Epithelial cell of proximal tubule (primary cell): ENCODE measurements around the gene HOXC9. TPM values are rescaled to one million over a fixed set of nuclear protein-coding genes. Genes with fewer than 3 reads are reported as not detected.

Source experiments
- DNase-seq: peaks from one replicate; pipeline ENCODE4 v3.0.0-alpha.2; 2011; ENCODE audit warnings: low read depth
- H3K4me3 ChIP-seq: 2 replicates; pipeline ENCODE4 v1.5.1; 2011; ENCODE audit warnings: low read depth, mild to moderate bottlenecking, low read length
- CTCF ChIP-seq: conservative IDR thresholded peaks from 2 replicates; pipeline ENCODE4 v1.5.1; 2012; ENCODE audit warnings: low read depth, mild to moderate bottlenecking, low read length
- total RNA-seq: library from RNA; depleted of rRNA; stranded (reverse); fragments of >200 nt; gene quantifications from 2 replicates; pipeline ENCODE4 v1.2.3, GENCODE V29; 2015

HOXC9 gene
- total RNA-seq, 1 donor from 2014 or later: 11.0 TPM

GRCh38 chr12:54024127-54024526, 24.2 kb downstream of the HOXC9 start:
- no peak for TF ChIP-seq CTCF
- H3K4me3 ChIP-seq: peak overlapping the region; percentile 27
- DNase-seq: no peak

DNA sequence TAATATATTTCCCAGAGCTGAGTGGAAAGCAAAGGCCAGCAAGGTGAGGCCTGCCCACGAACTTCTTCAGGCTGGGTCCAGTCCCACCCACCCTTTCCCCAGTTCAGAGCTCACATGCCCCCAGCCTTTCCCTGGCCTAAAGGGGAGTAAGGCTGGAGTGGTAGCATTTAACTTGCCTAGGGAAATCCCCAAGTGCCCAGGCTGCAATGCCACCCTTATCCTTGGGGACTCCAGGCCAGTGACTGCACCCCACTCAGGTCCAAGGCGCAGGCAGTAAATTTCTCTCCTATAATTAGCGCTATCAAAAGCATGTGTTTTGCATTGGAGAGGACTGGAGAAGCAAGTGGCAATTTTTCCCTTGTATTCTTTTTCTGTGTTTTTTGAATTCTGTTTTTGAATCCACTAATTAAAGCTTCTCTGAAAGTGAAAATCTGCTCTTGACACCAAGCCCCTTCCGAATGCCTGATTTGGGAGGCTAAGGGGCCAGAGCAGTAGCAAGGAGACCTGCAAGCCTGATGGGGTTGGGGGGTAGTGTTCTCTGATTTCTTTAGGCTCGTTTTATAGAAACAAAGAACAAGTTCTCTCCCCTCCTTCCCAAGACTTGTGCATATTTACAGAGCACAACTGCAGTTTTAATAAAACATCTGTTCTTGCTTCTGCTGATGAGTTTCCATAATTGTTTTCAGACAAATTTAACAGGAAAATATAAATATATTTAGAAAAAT, 24.8 kb downstream of the HOXC9 start:
- no peak for TF ChIP-seq CTCF
- DNase-seq: no peak
- no peak overlapping the region for H3K4me3 ChIP-seq

GRCh38 chr12:54025499-54026405, 25.8 kb downstream of the HOXC9 start:
- no peak for DNase-seq
- H3K4me3 ChIP-seq: no peak overlapping the region
- TF ChIP-seq CTCF: no peak

DNA sequence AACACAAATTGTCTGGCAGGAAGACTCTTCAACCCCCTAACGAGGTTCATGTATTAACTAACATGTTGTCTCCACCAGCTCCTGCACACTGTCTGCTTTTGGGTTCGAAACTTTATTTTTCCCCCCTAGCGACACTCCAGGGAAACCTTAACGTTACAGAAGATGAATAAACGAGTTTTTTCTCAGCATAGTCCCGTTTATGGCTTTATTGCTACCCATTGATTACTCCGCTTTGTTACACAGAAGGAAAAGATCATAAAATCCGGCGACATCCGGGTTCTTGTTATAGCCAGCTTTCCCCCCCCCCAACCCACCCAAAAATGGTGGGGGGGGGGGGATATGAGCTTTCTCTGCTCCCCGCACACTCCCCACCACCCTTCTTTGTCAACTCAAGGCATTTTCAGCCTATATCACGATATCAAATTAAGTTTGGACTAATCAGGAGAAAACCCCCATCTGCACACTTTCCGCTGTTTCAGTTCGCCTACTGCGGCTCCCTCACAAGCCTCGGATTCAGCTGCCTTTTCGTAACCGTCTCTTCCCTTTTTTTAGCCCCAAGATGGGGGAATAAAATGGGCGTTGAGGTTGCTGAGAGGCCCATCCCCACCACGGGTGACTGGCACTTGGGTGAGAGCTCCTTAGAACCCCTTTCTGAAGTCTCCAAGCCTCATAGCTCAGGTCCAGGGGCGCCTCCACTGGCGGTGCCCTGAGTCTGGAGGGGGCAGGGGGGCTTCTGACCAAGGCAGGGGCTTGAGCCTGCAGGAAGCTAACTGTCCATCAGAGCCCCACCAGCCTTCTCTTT, 26.9 kb downstream of the HOXC9 start:
- H3K4me3 ChIP-seq: no peak overlapping the region
- DNase-seq: no peak
- TF ChIP-seq CTCF: no peak

DNA sequence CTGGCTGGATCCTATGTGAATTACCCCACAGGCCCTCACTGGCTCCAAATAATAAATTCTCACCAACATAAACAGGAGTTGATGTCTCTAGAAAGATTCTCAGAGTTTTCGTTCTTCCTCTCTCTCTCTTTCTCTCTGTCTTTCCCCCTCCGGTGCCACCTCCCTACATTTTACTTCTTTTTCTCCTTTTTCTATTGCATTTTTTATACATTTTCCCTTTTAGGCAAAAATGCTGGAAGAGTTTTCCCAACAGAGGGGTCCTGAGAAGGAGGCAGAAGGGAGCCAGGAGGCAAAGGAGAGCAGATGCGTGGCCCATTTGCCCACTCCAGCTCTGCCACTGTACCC, 27.5 kb downstream of the HOXC9 start:
- H3K4me3 ChIP-seq: no peak overlapping the region
- no peak for TF ChIP-seq CTCF
- no peak for DNase-seq

DNA sequence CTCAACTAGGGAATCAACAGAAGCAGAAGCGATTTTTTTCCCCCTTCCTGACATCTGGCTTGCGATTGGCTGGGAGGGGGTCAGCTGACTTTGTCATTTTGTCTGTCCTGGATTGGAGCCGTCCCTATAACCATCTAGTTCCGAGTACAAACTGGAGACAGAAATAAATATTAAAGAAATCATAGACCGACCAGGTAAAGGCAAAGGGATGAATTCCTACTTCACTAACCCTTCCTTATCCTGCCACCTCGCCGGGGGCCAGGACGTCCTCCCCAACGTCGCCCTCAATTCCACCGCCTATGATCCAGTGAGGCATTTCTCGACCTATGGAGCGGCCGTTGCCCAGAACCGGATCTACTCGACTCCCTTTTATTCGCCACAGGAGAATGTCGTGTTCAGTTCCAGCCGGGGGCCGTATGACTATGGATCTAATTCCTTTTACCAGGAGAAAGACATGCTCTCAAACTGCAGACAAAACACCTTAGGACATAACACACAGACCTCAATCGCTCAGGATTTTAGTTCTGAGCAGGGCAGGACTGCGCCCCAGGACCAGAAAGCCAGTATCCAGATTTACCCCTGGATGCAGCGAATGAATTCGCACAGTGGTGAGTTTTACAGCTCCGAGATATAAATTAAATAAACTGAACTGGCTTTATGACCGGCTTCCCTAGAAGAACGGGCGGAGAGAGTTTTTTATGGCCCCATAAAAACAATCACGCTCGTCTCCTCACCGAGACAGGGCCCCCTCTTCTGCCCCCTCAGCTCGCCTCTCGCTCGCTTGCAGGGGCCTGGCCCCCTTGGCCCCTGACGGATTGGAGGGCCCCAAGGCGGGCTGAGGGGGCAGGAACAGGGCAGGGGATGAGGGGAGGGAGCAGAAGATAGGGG, 28.6 kb downstream of the HOXC9 start, which contains the start of gene HOXC6:
TSS of gene HOXC6 (plus strand) at position 127 of the 888 bp plus-strand sequence. CDS start at position 209, 82 bp downstream.
- DNase-seq: no peak
- TF ChIP-seq CTCF: no peak
- H3K4me3 ChIP-seq: peak within 1 kb of the TSS; percentile 22
